OCI-LY7 (cell line): Measurements from ENCODE around the gene SETD6.

Experiments
- CTCF ChIP-seq: fragments of 200-600 bp; sonication (generic); conservative IDR thresholded peaks from 2 replicates; pipeline ENCODE4 v1.5.1; 2014; ENCODE audit warnings: mild to moderate bottlenecking, antibody characterized with exemption, low read length, moderate library complexity, mixed read lengths
- EZH2phosphoT487 ChIP-seq: fragments of 200-600 bp; sonication (generic); IDR thresholded peaks from 2 replicates; pipeline ENCODE4 v1.6.1; 2018; ENCODE audit warnings: low read depth, borderline replicate concordance, mild to moderate bottlenecking, mixed run types, antibody characterized with exemption, low read length, moderate library complexity, mixed read lengths

DNA sequence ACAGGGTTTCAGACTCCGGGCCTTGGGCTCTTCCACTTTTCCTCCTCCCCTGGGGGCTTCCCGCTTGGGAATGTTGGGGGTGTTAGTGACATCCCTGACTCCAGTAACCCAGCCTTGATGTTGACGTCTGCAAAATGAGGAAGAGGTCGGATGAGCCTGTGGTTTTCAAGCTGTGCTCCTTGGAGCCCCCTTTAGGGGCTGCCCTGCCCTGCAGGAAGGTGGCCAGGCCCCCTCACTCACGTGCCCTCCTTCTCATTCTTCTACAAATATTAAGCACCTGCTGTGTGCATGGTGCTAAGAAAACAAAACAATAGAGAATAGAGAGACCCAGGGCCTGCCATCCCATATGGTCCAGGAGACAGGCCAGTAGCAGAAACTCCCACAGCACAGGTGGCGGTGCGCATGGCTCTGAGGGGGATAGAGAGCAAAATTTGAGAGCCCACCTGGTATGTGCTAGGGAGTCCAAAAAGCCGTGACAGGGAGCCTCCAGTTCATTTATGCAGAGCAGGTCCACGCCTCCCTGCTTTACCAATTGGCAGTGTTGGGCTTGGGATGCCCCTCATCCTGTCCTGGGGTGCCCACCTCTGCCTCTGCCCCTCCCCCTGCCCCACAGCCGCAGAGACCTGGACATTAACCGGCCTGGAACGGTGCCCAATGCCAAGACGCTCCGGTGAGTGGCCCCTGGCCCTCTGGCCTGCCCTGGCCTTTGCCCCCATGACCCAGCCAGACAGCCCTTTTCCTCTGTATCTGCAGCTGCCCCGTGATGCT, 7.9 kb upstream of the SETD6 start:
- TF ChIP-seq CTCF, result peak; percentile 50
- no peak for TF ChIP-seq EZH2phosphoT487
